ENCODE data around the gene CLN6.
"Not testable (repeated sequence)": the region's sequence is repeated elsewhere in the genome, so short reads cannot be mapped to it uniquely, and the experiment has no call there.

The CLN6 gene

GRCh38 chr15:68186671-68187397 lies 42.7 kb downstream of the CLN6 start:
- no peak for DNase-seq

- DNase-seq: no peak
Measured at GRCh38 chr15:68184616-68185480, 44.7 kb downstream of the CLN6 start.

GRCh38 chr15:68183616-68184315 lies 45.8 kb downstream of the CLN6 start:
- DNase-seq: no peak

GRCh38 chr15:68177742-68178141 lies 51.8 kb downstream of the CLN6 start:
- DNase-seq: no peak

- DNase-seq: no peak
Measured at GRCh38 chr15:68176601-68177000, 52.9 kb downstream of the CLN6 start.

- DNase-seq: no peak
Measured at GRCh38 chr15:68175526-68175925, 54.0 kb downstream of the CLN6 start.

GRCh38 chr15:68173119-68173518 lies 56.4 kb downstream of the CLN6 start:
- DNase-seq: no peak

GRCh38 chr15:68172037-68172436 lies 57.5 kb downstream of the CLN6 start:
- not testable (repeated sequence) for DNase-seq

- no peak for DNase-seq
Measured at GRCh38 chr15:68166847-68167246, 62.7 kb downstream of the CLN6 start.

- no peak for DNase-seq
Measured at GRCh38 chr15:68163191-68163590, 66.3 kb downstream of the CLN6 start.

- DNase-seq: no peak
Measured at GRCh38 chr15:68158046-68158628, 71.4 kb downstream of the CLN6 start.

GRCh38 chr15:68157074-68157473 lies 72.5 kb downstream of the CLN6 start:
- no peak for DNase-seq
